NCI-H1417 (cell line): ENCODE results near the gene ADPRHL1.
"Not testable (repeated sequence)": the region's sequence is repeated elsewhere in the genome, so short reads cannot be mapped to it uniquely, and the experiment has no call there.

Experiments used
- DNase-seq, 3 experiments: peaks; one replicate each; lab custom pipeline; 2025; lab: John Stamatoyannopoulos, UW

Gene ADPRHL1

DNA sequence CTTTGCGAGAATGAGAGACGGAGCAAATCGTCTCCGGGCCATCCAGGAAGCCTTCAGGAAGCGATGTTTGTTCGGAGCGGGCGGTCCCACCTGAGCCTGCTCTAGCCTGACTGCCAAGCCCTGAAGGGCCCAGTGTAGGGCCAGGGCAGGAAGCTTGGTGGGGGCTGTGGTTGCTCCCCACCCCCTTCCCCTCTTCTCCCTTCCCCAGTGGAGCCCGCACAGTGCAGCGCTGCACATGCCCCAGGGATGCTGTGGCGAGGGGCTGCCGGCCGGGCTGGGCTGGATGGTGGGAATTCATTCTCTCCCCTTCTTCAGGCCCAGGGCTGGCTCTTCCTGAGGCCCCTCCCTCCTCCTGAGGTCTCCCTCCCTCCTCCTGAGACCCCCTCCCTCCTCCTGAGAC lies 82.2 kb downstream of the ADPRHL1 start:
- DNase-seq, result no peak

DNA sequence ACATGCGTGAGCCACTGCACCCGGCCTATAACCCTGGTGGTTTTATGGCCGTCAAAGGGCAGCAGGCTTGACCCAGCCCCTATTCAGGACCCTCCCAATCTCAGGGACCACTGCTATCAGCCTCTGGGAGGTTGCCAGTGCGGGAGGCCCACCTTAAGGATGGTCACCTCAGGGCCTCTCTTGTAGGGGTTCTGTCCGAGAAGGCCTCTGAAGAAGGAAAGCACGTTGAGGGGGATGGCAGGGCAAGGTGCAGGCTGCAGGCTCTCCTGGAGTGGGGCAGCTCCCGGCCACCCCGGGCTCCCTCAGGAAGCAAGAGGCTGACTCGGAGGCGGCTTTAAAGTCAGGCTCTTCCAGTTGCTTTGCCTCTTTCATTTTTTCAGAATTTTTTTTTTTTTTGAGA lies 83.4 kb downstream of the ADPRHL1 start:
- no peak for DNase-seq

DNA sequence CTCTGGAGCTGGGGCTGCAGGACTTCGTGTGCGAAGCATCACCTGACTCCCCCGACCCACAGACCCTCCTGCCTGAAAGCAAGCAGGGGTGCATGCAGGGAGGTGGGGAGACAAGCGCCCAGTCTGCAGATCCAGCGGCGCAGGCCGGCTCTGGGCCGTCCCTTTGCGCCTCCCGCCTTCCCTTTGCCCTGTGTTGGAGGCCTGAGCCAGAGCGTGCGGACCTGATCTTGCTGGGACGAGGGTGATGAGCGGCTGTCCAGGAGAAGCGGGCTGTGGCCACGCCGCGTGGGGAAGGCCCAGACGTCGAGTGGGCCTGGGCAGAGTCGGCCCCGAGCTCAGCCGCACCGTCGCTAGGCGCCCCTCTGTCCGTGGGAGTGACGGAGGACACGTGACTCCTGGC lies 84.1 kb downstream of the ADPRHL1 start:
- DNase-seq, result no peak

DNA sequence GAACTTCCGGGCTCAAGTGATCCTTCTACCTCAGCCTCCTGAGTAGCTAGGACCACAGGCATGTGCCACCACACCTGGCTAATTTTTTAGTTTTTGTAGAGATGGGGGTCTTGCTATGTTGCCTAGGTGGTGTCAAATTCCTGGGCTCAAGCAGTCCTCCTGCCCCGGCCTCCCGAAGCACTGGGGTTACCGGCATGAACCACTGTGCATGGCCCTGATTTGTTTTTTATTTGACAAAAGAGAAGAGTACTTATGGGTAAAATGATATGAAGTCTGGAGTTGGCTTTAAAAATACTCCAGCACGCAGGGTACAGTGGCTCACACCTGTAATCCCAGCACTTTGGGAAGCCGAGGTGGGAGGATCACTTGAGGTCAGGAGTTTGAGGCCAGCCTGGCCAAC lies 84.9 kb downstream of the ADPRHL1 start:
- DNase-seq, result not testable (repeated sequence)

DNA sequence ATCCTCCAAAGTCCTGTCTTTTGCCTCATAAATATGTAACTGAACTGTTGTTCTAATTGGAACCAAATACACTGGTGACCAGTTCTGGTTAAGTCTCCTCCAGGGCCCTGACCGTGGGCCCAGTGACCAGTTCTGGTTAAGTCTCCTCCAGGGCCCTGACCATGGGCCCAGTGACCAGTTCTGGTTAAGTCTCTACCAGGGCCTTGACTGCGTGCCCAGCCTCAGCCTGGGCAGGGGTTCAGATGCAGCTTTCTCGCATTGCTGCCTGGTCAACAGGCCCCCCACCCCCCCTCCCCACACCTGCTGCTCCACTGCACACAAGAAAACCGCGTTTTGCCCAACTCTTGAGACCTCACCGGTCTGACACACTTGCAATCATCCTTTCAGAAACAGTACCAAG lies 85.5 kb downstream of the ADPRHL1 start:
- no peak for DNase-seq

DNA sequence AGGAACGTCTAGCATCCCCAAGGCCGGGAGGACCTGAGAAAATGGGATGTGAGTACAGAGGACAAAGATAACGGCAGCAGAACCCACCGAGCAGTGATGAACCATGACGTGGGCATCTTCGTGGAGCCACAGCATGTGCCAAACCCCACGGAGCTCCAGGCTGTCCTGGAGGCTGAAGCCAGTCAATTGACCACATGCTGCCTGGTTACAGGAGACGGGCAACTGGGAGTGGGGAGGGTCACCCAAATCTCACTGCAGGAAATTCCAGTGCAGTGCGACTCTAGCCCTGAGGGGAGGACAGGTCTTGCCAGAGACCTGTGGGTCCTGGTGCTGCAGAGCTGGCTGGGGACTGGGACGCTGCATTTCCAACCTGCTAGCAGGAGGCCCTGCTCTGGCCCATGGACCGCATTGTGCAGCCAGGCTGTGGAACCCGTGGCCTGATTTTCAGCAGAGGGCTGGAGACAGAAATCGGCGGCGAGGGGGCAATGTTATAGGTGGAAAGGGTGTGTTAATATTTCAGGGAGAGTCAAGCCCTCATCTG lies 86.2 kb downstream of the ADPRHL1 start:
- no peak for DNase-seq

DNA sequence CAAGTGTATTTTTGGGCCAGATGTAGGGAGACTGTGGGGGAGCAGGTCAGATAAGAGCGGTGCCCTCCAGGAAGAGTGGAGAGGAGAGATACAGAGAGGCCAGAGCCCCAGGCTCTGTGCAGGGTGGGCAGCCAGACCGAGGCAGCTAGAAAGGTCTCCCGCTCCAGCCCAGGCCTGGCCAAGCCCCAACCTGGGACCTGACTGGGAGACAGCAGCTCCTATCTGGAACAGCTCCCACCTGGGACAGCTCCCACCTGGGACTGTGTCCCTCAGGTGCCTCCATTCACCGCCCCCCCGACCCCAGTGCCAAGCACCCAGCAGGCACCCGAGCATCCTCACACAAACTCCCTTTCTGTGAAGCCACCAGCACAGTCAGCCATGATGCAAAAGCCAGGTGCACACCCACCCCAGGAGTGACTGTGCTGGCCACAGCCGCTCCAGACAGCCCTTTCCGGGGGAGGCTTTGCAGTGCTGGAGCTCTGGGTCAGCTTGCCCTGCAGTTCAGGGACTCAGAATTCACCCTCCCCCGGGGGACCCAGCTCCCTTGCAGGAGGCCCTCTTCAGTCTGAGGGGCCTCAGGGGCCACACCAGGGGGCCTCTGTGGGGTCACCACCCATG lies 87.2 kb downstream of the ADPRHL1 start:
- no peak for DNase-seq

DNA sequence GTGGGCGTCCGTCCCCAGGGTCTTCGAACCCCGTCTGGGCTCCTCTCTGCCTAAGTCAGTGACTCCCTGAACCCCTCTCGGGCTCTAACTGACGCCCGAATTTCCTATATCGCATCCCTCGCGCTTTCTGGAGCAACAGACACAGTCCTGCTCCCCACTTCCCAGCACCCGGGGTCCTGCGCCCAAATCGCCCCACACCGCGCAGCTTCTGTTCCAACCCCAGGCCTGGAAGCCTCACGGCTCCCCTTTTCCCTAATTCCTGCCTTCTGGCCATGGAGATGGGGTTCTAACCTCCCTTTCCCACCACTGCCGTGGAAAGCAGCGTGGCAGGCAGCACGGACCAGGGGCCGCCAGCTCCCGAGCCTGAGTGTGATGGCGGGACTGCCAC lies 87.7 kb downstream of the ADPRHL1 start:
- no peak for DNase-seq

DNA sequence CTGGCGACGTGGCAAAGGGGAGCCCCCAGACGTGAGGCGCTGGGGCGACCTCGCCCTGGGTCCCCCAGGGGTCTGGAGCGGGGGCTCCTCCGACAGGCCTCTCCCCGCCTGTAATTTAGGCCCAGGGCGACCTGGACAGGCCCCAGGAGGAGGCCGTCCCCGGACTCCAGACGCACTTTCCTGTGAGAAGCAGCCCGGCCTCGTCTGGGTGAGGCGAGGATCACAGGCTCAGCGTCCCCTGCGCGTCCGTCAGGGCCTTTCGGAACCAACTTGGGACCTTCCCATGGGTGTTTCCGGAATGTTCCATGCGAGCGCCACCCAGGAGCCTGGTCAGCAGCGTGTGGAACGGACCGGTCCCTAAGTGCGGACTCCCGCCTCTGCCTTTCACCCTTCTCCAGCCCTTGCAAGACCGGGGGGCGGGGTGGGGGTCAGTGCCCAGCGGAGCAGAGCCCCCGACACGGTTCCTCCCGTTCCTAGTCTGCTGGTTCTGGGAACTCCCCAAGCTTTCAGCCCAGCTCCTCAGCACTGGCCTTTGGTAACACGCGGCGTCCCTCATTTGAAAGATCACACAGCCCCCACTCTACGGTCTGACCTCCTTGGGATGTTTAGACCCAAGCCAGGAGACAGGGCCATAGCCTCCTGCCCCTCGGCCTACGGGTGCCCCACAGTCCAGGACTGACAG lies 88.2 kb downstream of the ADPRHL1 start:
- no peak for DNase-seq

DNA sequence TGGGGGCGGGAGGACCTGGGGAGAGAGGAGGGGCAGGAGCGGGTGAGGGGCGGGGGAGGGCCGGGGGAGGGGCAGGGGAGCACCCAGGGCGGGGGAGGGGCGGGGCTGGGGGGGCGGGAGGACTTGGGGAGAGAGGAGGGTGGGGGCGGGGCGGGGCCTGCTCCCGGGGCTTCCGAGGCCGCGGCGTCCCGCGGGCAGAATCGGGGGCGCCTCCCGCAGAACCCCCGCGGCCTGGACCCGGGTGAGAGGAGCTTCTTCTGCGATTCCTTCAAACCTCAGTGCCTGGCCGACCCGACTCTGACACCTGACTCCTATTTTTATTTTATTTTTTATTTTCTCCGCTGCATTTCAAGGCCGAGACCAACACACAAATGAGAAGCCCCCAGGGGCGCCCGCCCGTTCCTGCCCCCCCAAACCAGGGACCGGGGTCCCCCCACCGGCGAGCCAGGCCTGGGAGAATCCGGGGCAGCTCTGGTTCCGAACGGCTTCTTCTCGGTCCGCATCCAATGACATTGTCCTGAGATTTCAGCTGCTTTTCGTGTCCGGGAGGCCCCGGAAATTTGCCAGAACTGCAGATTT lies 88.9 kb downstream of the ADPRHL1 start:
- DNase-seq, result peak in 2 of 3 experiments; percentile 63 to 64

DNA sequence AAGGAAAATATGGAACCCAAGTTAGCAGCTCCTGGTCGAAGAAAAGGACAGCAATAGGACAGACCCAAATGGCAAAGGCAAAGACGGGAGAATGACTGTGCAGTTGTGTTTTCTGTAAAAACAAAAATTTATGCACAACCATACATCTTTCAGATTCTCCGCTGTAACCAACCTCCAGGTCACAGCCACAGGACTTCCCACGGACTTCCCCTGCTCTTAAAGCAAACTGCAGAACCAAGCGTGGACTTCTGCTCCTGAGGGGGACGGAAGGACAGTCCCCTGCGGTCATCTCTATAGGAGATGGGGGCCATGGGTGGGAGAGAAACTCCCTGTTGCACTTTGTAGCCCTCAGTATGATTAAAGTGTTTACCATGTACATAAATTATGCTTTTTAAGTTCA lies 91.9 kb downstream of the ADPRHL1 start:
- DNase-seq, result no peak

DNA sequence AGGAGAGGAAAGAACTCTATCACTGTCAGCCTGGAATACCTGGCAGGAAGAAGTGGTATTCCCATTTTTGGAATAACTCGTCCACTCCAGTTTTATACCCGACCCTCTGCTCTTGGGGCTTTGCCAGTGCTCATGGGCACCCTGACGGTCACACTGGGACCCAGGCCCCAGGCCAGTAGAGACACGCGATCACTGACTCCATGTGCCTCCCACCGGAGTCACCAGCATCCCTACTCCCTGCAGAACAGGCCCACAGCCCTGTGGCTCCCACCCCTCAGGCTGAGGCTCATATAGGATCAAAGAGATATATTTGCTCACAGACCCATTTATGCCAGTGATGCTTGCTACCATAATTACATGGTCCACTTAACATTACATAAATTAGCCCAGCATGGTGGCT lies 92.8 kb downstream of the ADPRHL1 start:
- DNase-seq, result no peak

DNA sequence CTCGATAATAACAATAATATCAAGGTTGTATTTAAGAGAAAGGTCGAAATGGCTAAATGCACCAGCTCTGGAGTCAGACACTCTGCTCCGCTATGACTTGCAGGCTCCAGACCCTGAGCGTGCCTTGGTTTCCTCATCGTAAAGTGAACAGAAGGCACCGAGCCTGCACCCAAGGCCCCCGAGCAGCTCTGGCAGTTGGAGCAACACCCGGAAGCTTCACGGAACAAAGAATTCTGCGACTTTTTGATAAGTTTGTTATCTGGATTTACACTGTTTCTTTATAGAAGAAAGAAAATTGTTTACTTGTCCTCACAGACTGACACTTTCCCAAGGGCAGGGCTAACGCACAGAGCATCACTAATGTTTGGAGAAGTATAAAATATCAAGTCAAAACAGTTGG lies 93.7 kb downstream of the ADPRHL1 start:
- DNase-seq, result no peak

DNA sequence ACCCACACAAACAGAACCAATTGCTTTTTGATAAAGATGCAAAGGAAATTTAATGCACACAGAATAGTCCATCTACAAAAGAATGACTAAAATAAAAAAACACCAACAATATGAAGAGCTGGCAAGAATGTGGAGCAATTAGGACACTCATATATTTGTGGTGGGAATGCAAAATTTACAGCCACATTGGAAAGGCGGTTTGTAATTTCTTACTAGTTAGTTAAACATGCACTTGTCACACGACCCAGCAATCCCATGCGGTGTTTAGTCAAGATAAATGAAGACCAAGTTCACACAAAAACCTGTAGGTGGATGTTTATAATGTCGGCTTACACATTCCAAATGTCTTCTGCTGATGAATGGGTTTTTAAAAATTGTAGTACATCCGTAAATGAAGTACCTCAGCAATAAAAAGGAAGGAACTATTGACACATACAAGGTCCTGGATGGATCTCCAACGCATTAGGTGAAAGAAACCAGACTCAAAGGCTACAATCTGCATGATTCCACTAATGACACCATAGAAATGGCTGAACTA lies 94.6 kb downstream of the ADPRHL1 start:
- no peak for DNase-seq

DNA sequence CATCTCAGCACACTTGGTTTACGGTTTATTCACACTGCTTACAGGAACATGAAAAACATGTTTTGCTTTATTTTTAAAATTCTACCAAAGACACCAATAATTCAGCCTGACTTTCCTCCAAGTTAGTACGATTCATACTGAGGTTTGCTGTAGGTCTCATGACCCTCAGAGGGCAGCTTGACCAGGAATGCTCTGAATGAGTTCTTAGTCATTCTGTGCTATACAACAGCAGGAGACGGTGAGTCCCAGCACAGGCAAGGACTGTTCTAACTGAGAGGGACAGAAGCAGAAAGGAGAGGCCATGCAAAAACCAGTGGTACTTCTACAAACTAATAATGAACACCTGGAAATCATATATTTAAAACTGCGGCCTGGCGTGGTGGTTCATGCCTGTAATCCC lies 95.8 kb downstream of the ADPRHL1 start:
- DNase-seq, result no peak

DNA sequence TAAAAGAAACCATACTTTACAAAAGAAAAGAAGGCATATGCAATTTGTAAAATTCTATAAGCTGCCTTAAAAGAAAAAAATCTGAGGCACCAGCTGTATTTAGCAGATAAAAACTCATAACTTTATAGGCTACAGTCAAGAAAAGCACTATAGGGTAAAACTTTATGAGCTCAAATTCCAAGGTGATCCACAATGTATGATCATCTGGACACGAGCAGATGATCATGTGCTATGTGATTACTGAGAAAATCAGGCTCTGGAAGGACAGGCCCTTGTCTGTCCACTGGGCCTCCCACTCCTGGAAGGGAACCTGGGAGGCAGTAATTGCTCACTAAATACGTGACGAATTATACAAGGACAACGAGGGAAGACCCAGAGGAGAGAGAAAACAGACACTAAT lies 96.7 kb downstream of the ADPRHL1 start:
- no peak for DNase-seq

DNA sequence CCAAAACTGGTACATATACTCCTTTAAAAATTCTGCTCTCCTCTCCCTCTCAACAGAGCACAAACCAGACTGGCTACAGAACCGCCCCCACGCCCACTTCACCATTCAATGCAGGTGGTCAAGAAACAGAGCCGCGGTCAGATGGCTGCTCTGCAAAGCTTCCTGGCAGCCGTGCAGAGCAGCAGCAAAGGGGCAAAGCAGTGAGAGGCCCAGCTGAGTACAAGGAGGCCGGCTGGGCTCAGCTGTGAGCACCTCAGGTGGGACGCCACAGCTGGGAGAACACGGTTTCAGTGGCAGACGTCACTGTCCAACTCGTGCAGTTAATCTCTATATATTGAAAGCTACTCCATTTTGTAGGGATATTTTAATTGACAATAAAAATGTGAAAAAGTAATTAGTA lies 97.7 kb downstream of the ADPRHL1 start:
- DNase-seq, result no peak

DNA sequence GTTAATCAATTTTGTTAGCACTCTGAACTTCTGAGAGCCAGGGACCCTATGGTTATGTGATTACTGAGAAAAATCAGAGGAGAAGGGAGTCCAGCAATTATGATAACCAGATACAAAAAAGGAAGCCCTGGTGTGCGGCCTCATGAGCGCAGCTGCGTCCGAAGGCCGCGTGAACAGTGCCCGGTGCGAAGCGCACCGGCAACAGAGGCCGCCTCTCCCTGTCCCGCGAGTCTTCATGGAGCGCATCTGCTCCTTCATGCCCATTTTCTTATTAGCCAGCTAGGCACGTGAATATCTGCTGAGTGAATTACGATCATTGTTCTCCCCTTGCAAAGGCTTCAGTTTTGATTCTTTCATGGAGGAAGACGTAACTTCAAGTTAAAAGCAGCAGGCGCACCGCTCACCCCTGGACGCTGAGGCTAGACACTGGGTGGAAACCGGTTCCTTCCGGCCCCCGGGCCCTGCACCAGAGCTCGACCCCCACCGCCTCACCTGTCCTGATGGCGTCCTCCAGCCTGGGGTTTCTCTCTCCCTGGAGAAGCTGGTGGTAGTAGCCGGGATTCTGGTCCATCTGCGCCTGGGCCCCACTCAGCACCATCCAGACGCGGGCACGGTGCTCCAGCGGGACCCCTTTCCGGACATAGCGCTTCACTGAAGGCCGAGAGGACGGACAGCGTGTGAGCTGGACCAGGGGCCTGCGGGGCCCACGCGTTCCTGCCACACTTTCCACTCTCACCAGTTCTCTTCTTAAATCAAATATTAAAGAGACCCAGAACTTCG lies 98.3 kb downstream of the ADPRHL1 start:
- DNase-seq, result no peak

DNA sequence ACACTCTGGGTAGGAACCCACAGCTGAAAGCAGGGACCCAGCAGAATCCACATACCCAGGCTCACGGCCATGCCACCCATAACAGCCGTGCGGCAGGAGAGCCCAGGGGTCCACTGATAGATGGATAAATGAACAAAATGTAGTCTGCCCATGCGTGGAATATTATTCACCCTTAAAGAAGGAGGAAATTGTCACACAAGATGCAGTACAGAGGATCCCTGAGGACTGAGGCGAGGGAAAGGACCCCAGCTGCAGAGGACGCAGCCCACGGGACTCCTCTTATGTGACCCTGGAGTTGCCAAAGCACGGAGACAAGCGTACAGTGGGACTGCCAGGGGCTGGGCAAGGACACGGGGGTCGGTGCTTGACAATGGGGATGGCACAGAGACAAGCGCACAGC lies 100.0 kb downstream of the ADPRHL1 start:
- no peak for DNase-seq

DNA sequence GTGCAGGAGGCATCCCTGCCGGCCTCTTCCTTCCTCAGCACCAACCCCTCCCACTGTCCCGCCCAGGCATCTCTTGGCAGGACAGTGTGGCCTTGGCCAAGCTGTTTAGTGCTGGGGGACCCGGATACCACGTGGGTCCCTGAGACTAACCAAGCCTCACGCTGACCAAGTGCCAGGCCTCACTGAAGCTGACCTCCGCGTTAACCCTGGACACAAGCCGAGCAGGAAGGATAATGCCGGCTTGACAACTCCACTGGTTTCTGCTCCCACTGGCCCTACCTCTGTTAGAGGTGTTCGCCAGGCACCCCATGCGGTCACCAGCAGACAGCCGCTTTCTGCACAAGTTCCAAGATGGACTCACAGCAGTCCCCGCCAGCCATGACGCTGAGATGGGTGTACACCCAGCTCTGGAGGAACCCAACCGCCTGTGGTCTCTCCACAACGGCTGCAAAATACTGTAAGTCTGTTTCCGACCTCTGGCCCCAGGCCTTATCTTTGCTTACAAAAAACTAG lies 101.7 kb downstream of the ADPRHL1 start:
- DNase-seq, result no peak

DNA sequence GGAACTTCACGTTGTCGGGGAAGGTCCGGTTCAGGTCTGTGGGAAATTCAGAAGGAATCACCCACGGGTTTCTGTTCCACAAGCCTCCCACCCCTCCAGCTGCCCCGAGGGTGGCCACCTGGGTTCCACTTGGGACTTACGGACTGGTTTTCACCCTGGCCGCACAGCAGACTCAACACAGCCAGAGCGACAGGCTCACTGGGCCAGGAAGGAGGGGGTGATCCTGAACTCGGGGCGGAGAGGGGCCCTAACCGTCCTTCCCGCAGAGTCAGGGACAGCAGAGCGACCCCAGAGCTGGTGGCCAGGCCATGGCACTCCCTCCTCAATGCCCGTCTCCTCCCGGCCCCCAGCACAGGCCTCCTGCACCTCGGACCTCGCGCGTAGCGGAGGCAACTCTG lies 102.4 kb downstream of the ADPRHL1 start:
- DNase-seq, result no peak
